C4-2B (cell line): ENCODE results near the gene NECAB3.

ENCODE experiments used
- ZFX ChIP-seq: fragments of 450-650 bp; IDR thresholded peaks from 2 replicates; pipeline ENCODE4 v1.6.1; 2017
- TF ChIP-seq, protein P1 (sequence below): fragments of 450-650 bp; conservative IDR thresholded peaks from 2 replicates; pipeline ENCODE4 v1.5.1; 2017; ENCODE audit warnings: mild to moderate bottlenecking

DNA sequence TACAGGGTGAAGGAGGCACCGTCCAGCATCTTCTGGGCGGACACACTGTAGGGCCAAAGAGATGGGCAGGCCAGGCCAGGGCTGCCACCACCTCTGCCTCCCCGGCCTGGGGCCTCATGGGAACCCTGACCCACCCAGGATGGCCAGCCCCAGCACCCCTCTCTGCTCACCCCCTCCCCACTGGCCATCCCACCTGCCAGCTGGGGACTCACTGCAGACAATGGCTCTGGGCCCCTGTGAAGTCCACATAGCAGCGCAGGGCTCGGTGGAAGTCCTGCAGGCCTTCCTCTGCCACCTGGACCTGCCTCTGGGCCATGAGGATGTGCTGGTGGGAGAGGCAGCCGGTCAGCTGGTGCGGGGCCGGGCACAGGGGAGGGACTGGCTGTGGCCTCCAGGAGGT, 15.7 kb downstream of the NECAB3 start:
- TF ChIP-seq, protein P1, sequence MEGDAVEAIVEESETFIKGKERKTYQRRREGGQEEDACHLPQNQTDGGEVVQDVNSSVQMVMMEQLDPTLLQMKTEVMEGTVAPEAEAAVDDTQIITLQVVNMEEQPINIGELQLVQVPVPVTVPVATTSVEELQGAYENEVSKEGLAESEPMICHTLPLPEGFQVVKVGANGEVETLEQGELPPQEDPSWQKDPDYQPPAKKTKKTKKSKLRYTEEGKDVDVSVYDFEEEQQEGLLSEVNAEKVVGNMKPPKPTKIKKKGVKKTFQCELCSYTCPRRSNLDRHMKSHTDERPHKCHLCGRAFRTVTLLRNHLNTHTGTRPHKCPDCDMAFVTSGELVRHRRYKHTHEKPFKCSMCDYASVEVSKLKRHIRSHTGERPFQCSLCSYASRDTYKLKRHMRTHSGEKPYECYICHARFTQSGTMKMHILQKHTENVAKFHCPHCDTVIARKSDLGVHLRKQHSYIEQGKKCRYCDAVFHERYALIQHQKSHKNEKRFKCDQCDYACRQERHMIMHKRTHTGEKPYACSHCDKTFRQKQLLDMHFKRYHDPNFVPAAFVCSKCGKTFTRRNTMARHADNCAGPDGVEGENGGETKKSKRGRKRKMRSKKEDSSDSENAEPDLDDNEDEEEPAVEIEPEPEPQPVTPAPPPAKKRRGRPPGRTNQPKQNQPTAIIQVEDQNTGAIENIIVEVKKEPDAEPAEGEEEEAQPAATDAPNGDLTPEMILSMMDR, result no peak
- TF ChIP-seq ZFX, result no peak
